ENCODE measurements around the gene SLC25A44. TPM values are rescaled to one million over a fixed set of nuclear protein-coding genes. Genes with fewer than 3 reads are reported as not detected.
"Not testable (repeated sequence)": the region's sequence is repeated elsewhere in the genome, so short reads cannot be mapped to it uniquely, and the experiment has no call there.

The SLC25A44 gene
- total RNA-seq, 1 experiment from 2014 or later: 12.3 TPM

DNA sequence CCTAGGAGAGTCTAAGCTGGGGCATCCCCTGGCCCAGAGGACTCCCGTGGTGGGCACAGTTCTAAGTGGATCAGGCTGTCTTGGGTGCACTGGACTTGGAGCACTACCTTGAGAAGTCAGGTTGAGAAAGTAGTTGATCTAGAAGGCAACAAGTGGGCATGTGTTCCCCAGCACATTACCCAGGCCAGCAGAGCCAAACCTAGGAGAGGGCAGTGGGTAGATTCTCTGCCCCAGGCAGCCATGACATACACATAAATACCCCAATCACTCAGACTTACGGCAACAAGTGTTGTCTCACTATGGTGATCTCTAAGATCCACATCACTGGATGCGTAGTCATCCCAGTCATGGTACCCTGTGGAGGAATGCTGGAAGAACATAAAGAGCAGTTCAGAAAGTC lies 17.3 kb downstream of the SLC25A44 start:
- 0 out of 2 replicates have a peak, but pooled peaks cover 5% of the 10 kb centered on the region for H3K4me1 ChIP-seq
- no peak for DNase-seq
- no peaks in the 10 kb centered on the region for H3K27me3 ChIP-seq
- no peak overlapping the region for H3K27ac ChIP-seq
- peaks cover 3% of the 10 kb centered on the region; the same call in 1 of the 2 replicates for H3K36me3 ChIP-seq
- no peak overlapping the region for H3K4me3 ChIP-seq
- H3K9me3 ChIP-seq (replicated peaks): no peaks in the 10 kb centered on the region

GRCh38 chr1:156212130-156212529 lies 18.2 kb downstream of the SLC25A44 start:
- Histone ChIP-seq H3K9me3 (replicated peaks) (no peaks in the 10 kb centered on the region), H3K4me1 (0 out of 2 replicates have a peak, but pooled peaks cover 5% of the 10 kb centered on the region), H3K4me3 (peak overlapping the region; percentile 75), H3K27me3 (no peaks in the 10 kb centered on the region), H3K36me3 (peaks cover 3% of the 10 kb centered on the region; the same call in 1 of the 2 replicates), H3K27ac (peak overlapping the region; percentile 95)
- no peak for DNase-seq

DNA sequence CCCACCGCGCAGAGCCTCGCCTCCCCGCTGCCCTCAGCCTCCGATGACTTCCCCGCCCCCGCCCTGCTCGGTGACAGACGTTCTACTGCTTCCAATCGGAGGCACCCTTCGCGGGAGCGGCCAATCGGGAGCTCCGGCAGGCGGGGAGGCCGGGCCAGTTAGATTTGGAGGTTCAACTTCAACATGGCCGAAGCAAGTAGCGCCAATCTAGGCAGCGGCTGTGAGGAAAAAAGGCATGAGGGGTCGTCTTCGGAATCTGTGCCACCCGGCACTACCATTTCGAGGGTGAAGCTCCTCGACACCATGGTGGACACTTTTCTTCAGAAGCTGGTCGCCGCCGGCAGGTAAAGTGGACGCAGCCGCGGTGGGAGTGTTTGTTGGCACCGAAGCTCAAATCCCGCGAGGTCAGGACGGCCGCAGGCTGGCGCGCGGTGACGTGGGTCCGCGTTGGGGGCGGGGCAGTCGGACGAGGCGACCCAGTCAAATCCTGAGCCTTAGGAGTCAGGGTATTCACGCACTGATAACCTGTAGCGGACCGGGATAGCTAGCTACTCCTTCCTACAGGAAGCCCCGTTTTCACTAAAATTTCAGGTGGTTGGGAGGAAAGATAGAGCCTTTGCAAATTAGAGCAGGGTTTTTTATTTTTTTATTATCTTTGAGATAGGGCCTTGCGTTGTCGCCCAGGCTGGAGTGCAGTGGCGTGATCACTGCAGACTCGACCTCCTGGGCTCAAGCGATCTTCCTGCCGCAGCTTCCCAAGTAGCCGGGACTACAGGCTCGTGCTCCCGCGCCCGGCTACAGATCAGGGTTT lies 19.1 kb downstream of the SLC25A44 start, which contains the start of gene PMF1:
PMF1 (plus strand) TSS at position 175 of the 811 bp plus-strand sequence; CDS start at position 184, 9 bp downstream.
- Histone ChIP-seq H3K4me3 (peak within 1 kb of the TSS; percentile 75), H3K27ac (peak within 1 kb of the TSS; percentile 95), H3K36me3 (peaks cover 3% of the 10 kb centered on the region; the same call in 1 of the 2 replicates), H3K27me3 (no peaks in the 10 kb centered on the region), H3K4me1 (0 out of 2 replicates have a peak, but pooled peaks cover 5% of the 10 kb centered on the region), H3K9me3 (replicated peaks) (no peaks in the 10 kb centered on the region)
- peak; percentile 96 to 98 for DNase-seq

DNA sequence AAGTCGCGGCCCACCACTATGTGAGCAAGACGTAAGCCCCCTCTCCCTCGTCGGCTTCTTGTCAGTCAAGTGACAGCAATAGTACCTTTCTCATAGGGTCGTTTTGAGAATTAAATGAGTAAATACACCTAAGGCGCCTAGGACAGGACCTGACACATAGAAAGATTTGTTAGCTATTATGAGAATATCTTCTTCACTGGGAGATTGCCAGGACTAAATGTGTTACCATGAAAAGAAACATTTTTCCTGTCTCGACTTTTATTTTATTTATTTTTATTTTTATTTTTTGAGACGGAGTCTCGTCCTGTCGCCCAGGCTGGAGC lies 19.7 kb downstream of the SLC25A44 start:
- Histone ChIP-seq H3K27me3 (no peaks in the 10 kb centered on the region), H3K36me3 (peaks cover 3% of the 10 kb centered on the region; the same call in 1 of the 2 replicates), H3K4me3 (peak overlapping the region; percentile 75), H3K27ac (peak overlapping the region; percentile 95), H3K9me3 (replicated peaks) (no peaks in the 10 kb centered on the region), H3K4me1 (0 out of 2 replicates have a peak, but pooled peaks cover 5% of the 10 kb centered on the region)
- DNase-seq: no peak

DNA sequence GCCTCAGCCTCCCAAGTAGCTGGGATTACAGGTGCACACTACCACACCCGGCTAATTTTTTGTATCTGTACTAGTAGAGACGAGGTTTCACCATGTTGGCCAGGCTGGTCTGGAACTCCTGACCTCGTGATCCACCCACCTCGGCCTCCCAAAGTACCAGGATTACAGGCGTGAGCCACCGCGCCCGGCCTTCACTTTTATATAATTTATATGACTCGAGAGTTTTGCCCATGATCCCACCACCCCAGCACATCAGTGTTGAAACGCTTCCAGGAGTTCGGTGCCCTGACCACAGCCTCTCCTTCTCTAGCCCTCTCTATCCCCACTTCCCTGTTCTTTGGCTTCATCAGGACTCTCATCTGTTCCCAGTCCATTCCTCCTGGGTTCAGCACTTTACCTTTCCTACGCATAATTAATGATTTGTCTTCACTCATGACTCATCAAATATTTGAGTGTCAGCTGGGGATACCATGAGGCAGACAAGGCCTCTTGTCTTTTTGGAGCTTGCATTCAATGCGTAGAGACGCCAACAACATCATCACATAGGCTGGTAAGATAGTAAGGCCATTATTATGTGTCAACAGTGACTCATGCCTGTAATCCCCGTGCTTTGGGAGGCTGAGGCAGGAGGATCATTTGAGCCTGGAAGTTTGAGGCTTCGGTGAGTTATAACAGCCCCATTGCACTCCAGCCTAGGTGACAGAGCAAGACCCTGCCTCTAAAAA lies 20.3 kb downstream of the SLC25A44 start:
- no peak for DNase-seq

DNA sequence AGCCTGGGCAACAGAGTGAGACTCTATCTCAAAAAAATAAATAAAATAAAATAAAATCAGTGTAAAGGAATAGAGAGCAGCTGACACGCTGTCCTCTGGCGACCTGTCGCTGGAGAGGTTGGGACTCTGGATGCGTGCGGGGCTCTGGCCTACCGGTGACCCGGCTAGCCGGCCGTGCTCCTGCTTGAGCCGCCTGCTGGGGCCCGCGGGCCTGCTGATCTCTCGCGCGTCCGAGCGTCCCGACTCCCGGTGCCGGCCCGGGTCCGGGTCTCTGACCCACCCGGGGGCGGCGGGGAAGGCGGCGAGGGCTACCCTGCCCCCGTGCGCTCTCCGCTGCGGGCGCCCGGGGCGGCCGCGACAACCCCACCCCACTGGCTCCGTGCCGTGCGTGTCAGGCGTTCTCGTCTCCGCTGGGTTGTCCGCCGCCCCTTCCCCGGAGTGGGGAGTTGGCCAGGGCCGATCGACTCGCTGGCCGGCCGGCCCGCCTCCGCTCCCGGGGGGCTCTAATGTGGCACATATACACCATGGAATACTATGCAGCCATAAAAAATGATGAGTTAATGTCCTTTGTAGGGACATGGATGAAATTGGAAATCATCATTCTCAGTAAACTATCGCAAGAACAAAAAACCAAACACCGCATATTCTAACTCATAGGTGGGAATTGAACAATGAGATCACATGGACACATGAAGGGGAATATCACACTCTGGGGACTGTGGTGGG lies 22.6 kb downstream of the SLC25A44 start:
- H3K4me1 ChIP-seq; DNase-seq; H3K27me3 ChIP-seq; H3K27ac ChIP-seq; H3K9me3 ChIP-seq (replicated peaks); H3K36me3 ChIP-seq; H3K4me3 ChIP-seq: not testable (repeated sequence)

More for the DNA sequence above, 20.3 kb downstream of the SLC25A44 start:
- Histone ChIP-seq H3K4me3 (peak overlapping the region; percentile 75), H3K27me3 (no peaks in the 10 kb centered on the region), H3K36me3 (no peaks in the 10 kb centered on the region), H3K4me1 (0 out of 2 replicates have a peak, but pooled peaks cover 5% of the 10 kb centered on the region), H3K9me3 (replicated peaks) (no peaks in the 10 kb centered on the region), H3K27ac (no peak overlapping the region)

DNA sequence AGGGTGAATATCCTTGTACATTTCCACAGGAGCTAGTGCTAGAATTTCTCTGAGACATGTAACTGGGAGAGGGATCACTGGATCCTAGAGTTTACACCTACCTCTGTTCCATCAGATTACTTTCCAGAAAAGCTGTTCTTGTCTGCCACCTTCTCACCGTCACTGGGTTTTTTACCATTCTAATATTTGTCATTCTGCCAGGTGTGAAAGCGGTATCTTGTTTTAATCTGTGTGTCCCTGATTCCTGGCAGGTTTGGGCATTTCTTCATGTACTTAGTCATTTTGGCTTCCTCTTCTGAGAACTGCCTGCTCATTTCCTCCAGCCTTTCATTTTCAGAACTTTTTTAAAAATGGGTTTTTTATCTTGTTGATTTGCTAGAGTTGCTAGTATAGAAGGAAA lies 24.0 kb downstream of the SLC25A44 start:
- Histone ChIP-seq H3K36me3 (peaks cover 6% of the 10 kb centered on the region; the same call in 1 of the 2 replicates), H3K27ac (no peak overlapping the region), H3K9me3 (replicated peaks) (no peaks in the 10 kb centered on the region), H3K4me1 (no peaks in the 10 kb centered on the region), H3K27me3 (no peaks in the 10 kb centered on the region), H3K4me3 (no peak overlapping the region)
- no peak for DNase-seq

DNA sequence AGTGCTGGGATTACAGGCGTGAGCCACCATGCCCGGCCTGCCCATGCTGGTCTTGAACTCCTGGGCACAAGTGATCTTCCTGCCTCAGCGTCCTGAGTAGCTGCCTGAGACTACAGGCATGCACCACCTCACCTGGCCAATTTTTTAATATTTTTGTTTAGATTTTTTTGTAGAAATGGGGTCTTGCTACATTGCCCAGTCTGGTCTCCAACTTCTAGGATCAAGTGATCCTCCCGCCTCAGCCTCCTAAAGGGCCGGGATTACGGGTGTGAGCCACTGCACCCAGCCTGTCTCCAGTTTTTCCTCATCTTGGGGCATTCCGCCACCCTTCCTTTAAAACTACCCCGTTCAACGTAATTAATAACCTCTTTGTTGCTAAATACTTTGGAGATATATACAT lies 26.3 kb downstream of the SLC25A44 start:
- no peak overlapping the region for H3K4me3 ChIP-seq
- H3K4me1 ChIP-seq: no peaks in the 10 kb centered on the region
- peaks cover 17% of the 10 kb centered on the region for H3K36me3 ChIP-seq
- no peak for DNase-seq
- H3K27ac ChIP-seq: no peak overlapping the region
- H3K9me3 ChIP-seq (replicated peaks): no peaks in the 10 kb centered on the region
- H3K27me3 ChIP-seq: no peaks in the 10 kb centered on the region

GRCh38 chr1:156221986-156222692 lies 28.2 kb downstream of the SLC25A44 start:
- H3K4me3 ChIP-seq: no peak overlapping the region
- H3K4me1 ChIP-seq: no peaks in the 10 kb centered on the region
- H3K36me3 ChIP-seq: peaks cover 22% of the 10 kb centered on the region
- no peak overlapping the region for H3K27ac ChIP-seq
- no peaks in the 10 kb centered on the region for H3K9me3 ChIP-seq (replicated peaks)
- no peaks in the 10 kb centered on the region for H3K27me3 ChIP-seq
- DNase-seq: no peak

GRCh38 chr1:156225677-156226014 lies 31.7 kb downstream of the SLC25A44 start:
- Histone ChIP-seq H3K4me1 (no peaks in the 10 kb centered on the region), H3K4me3 (no peak overlapping the region), H3K9me3 (replicated peaks) (no peaks in the 10 kb centered on the region), H3K27ac (no peak overlapping the region), H3K36me3 (peaks cover 21% of the 10 kb centered on the region), H3K27me3 (no peaks in the 10 kb centered on the region)
- no peak for DNase-seq

DNA sequence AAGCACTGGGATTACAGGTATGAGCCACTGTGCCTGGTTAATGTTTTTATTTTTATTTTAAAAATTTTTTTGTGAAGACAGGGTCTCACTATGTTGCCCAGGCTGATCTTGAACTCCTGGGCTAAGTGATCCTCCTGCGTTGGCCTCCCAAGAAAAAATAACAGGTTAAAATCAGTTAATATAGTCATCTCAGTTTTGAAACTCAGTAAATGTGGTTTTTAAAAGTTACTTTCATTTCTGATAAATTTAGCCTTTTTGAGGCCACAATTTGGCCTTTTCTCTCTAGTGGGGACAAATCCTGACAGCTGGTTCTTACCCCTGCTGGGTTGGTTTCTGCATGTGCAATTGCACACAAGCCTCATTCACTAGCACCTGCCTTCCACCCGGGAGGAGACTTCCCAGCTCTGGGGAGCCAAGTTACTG lies 32.2 kb downstream of the SLC25A44 start:
- H3K27me3 ChIP-seq: no peaks in the 10 kb centered on the region
- DNase-seq: no peak
- no peaks in the 10 kb centered on the region for H3K9me3 ChIP-seq (replicated peaks)
- H3K36me3 ChIP-seq: peaks cover 19% of the 10 kb centered on the region
- H3K27ac ChIP-seq: no peak overlapping the region
- no peaks in the 10 kb centered on the region for H3K4me1 ChIP-seq
- H3K4me3 ChIP-seq: no peak overlapping the region

GRCh38 chr1:156226782-156227181 lies 32.9 kb downstream of the SLC25A44 start:
- Histone ChIP-seq H3K27ac (no peak overlapping the region), H3K27me3 (no peaks in the 10 kb centered on the region), H3K4me3 (no peak overlapping the region), H3K9me3 (replicated peaks) (no peaks in the 10 kb centered on the region), H3K4me1 (no peaks in the 10 kb centered on the region), H3K36me3 (peaks cover 19% of the 10 kb centered on the region)
- no peak for DNase-seq

- no peak overlapping the region for H3K4me3 ChIP-seq
- no peak for DNase-seq
- H3K27ac ChIP-seq: no peak overlapping the region
- H3K9me3 ChIP-seq (replicated peaks): no peaks in the 10 kb centered on the region
- no peaks in the 10 kb centered on the region for H3K27me3 ChIP-seq
- peaks cover 13% of the 10 kb centered on the region; the same call in 1 of the 2 replicates for H3K36me3 ChIP-seq
- no peaks in the 10 kb centered on the region for H3K4me1 ChIP-seq
Measured at GRCh38 chr1:156228501-156228900, 34.6 kb downstream of the SLC25A44 start.

DNA sequence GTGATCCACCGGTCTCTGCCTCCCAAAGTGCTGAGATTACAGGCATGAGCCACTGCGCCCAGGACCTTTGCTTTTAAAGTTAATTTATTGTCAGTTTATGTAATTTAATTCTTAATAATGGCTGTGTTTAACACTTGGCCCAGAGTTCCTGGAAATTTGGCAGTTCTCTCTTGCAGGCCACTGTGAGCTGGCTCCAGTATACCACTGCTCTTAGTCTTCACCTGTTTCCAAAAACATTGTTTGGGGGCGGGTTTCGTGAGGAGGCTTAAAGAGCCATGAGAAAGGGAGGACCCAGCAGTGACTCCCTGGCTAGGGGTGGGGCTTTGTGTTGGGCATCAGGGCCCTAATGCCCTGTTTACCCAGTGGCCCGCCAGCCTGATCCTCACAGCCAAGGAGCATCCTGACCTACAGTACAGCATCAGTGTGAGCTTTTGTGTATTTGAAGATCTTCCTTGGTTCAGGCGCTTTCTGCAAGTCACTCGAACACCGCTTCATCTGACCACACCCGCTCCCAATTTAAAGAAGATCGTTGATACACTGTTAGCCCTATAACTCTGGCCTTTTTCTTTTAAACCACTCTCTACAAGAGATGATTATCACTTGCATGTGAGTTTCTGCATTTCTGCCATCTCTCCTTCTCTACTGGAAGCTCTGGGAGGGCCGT lies 36.0 kb downstream of the SLC25A44 start:
- Histone ChIP-seq H3K27me3 (no peaks in the 10 kb centered on the region), H3K9me3 (replicated peaks) (no peaks in the 10 kb centered on the region), H3K27ac (no peak overlapping the region), H3K4me3 (no peak overlapping the region), H3K36me3 (peaks cover 6% of the 10 kb centered on the region; the same call in 1 of the 2 replicates), H3K4me1 (no peaks in the 10 kb centered on the region)
- DNase-seq: no peak

All from SJCRH30 (cell line).